Transverse colon (tissue), 4 donors: ENCODE measurements around the gene E4F1.

Experiments used
- EP300 ChIP-seq: sonication (generic); formaldehyde crosslinking; IDR thresholded peaks from one replicate; pipeline ENCODE4 v1.6.1; 2017; ENCODE audit warnings: antibody characterized with exemption, low read depth
- POLR2A ChIP-seq: fragments of 450-650 bp; IDR thresholded peaks from one replicate; pipeline ENCODE4 v1.6.1; 2016; ENCODE audit warnings: antibody characterized with exemption, mild to moderate bottlenecking, moderate library complexity
- POLR2AphosphoS5 ChIP-seq, 3 donors: sonication (generic); formaldehyde crosslinking; IDR thresholded peaks; one replicate each; pipeline ENCODE4 v1.6.1; 2016; ENCODE audit warnings: antibody characterized with exemption in 3 of 3
- TF ChIP-seq, protein P1 (sequence below), 5 experiments: fragments of 200-600 bp in 3 of 5; fragments of 450-650 bp in 2 of 5; sonication (generic) in 3 of 5; IDR thresholded peaks; 1 replicate in 2 of 5; 2 replicates in 3 of 5; pipeline ENCODE4 v1.5.1; 2016 to 2017; ENCODE audit warnings: antibody characterized with exemption in 5 of 5, inconsistent platforms in 3 of 5, mild to moderate bottlenecking in 2 of 5, moderate library complexity in 1 of 5

DNA sequence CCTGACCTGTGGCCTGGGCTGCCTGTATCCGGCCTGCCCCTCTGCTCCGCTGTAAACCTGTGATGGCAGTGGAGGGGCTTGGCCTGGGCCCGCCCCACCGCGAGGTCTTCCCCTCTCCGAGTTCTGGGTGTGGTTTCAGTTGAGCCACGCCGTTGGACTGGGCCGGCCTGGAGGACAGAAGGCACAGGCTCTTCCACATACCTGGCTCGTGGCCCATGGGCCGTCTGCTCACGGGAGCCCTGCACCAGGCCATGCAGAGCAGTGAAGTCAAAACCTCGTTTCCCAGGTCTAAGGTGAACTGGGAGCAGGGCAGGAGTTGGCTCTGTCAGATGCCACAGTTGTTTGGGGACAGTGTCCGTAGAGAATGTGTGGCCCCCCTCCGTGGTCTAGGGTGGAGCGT lies 50.1 kb downstream of the E4F1 start:
- TF ChIP-seq, protein P1, sequence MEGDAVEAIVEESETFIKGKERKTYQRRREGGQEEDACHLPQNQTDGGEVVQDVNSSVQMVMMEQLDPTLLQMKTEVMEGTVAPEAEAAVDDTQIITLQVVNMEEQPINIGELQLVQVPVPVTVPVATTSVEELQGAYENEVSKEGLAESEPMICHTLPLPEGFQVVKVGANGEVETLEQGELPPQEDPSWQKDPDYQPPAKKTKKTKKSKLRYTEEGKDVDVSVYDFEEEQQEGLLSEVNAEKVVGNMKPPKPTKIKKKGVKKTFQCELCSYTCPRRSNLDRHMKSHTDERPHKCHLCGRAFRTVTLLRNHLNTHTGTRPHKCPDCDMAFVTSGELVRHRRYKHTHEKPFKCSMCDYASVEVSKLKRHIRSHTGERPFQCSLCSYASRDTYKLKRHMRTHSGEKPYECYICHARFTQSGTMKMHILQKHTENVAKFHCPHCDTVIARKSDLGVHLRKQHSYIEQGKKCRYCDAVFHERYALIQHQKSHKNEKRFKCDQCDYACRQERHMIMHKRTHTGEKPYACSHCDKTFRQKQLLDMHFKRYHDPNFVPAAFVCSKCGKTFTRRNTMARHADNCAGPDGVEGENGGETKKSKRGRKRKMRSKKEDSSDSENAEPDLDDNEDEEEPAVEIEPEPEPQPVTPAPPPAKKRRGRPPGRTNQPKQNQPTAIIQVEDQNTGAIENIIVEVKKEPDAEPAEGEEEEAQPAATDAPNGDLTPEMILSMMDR (IDR thresholded peaks at IDR 0.05) = no peak
- no peak for TF ChIP-seq POLR2A
- TF ChIP-seq POLR2AphosphoS5 (IDR thresholded peaks at IDR 0.05) = no peak
- no peak for TF ChIP-seq EP300
